Prostate gland (tissue), 2 donors: ENCODE results near the gene RNF208. TPM values are rescaled to one million over a fixed set of nuclear protein-coding genes. Genes with fewer than 3 reads are reported as not detected.

Experiments
- DNase-seq: peaks from one replicate; pipeline ENCODE4 v3.0.0-alpha.2; 2019; ENCODE audit warnings: low spot score
- H3K27ac ChIP-seq, 2 donors: fragments of 200-600 bp; sonication (generic); 2 replicates each; pipeline ENCODE4 v1.5.1; 2017 to 2019
- H3K27me3 ChIP-seq: fragments of 200-600 bp; sonication (generic); replicated peaks from 2 replicates; pipeline ENCODE4 v1.5.1; 2019; ENCODE audit not compliant: insufficient read depth
- H3K36me3 ChIP-seq, 2 donors: fragments of 200-600 bp; sonication (generic); 1 replicate in 1 of 2; 2 replicates in 1 of 2; pipeline versions ENCODE4 v1.5.1 to v1.8.1; 2017 to 2019
- H3K4me1 ChIP-seq: fragments of 200-600 bp; sonication (generic); replicated peaks from 2 replicates; pipeline ENCODE4 v1.5.1; 2019
- H3K4me3 ChIP-seq, 2 donors: fragments of 200-600 bp; sonication (generic); 2 replicates each; pipeline ENCODE4 v1.5.1; 2017 to 2019
- H3K9me3 ChIP-seq: fragments of 200-600 bp; sonication (generic); 2 replicates; pipeline ENCODE4 v1.5.1; 2017
- POLR2A ChIP-seq: fragments of 450-650 bp; IDR thresholded peaks from one replicate; pipeline ENCODE4 v1.6.1; 2016; ENCODE audit warnings: antibody characterized with exemption, mild to moderate bottlenecking
- POLR2AphosphoS5 ChIP-seq: sonication (generic); formaldehyde crosslinking; IDR thresholded peaks from one replicate; pipeline ENCODE4 v1.6.1; 2017; ENCODE audit warnings: antibody characterized with exemption
- WGBS: methylation state at CpG from one replicate; pipeline ENCODE4 v1.1.5; 2018; 5-methylcytosine and 5-hydroxymethylcytosine counted together
- intact Hi-C: fragments of 100-400 bp; cut with DNase I; formaldehyde crosslinking; loops from one replicate; pipeline ENCODE4 v1.14.2; 2022
- total RNA-seq, 2 donors: library from RNA; depleted of rRNA; stranded (reverse); fragments of >200 nt; gene quantifications; one replicate each; pipeline ENCODE4 v1.1.0, GENCODE V29; 2016
- TF ChIP-seq, protein P1 (sequence below), 4 experiments: fragments of 200-600 bp in 2 of 4; fragments of 450-650 bp in 2 of 4; sonication (generic) in 2 of 4; IDR thresholded peaks; 1 replicate in 3 of 4; 2 replicates in 1 of 4; pipeline ENCODE4 v1.5.1; 2016 to 2019; ENCODE audit warnings: antibody characterized with exemption in 4 of 4, mild to moderate bottlenecking in 2 of 4, moderate library complexity in 2 of 4

The RNF208 gene
- total RNA-seq, 2 donors from 2014 or later: 3.8 to 6.2 TPM

DNA sequence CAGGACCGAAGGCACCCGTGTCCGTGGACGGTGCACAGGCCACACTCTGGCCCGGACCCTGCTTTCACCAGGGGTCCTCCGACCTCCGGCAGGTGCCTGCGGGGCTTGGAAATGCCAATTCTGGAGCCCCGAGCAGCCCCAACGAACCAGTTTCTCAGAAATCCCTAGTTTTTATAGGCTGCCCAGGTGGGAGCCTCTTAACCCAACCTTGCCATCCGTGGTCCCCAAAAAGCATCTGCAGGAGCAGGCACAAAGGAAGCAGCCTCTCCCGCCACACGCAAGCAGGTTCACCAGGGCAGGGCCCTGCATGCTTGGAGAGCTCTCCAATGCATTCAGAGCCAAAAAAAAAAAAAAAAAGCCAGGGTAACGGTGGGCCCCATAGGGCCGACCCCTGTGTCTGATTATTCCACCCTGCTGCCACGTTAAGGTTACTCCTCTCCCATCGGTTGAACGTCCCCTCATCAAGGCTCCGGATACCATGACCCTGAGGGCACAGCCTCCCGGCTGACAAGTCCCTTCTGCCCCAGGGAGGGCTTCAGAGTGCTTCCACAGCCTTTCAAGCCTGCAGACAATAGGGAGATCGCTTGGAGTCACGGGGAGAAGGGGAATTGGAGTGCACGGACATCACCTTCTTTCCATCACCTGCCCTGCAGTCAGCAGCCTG, 20.7 kb downstream of the RNF208 start:
- peak overlapping the region; percentile 56 to 61 for H3K4me3 ChIP-seq
- H3K27me3 ChIP-seq: no peaks in the 10 kb centered on the region
- TF ChIP-seq POLR2AphosphoS5 (no peak), POLR2A (no peak)
- TF ChIP-seq, protein P1, sequence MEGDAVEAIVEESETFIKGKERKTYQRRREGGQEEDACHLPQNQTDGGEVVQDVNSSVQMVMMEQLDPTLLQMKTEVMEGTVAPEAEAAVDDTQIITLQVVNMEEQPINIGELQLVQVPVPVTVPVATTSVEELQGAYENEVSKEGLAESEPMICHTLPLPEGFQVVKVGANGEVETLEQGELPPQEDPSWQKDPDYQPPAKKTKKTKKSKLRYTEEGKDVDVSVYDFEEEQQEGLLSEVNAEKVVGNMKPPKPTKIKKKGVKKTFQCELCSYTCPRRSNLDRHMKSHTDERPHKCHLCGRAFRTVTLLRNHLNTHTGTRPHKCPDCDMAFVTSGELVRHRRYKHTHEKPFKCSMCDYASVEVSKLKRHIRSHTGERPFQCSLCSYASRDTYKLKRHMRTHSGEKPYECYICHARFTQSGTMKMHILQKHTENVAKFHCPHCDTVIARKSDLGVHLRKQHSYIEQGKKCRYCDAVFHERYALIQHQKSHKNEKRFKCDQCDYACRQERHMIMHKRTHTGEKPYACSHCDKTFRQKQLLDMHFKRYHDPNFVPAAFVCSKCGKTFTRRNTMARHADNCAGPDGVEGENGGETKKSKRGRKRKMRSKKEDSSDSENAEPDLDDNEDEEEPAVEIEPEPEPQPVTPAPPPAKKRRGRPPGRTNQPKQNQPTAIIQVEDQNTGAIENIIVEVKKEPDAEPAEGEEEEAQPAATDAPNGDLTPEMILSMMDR (IDR thresholded peaks at IDR 0.05): no peak
- H3K4me1 ChIP-seq: peaks cover 49% of the 10 kb centered on the region
- H3K9me3 ChIP-seq: no peaks in the 10 kb centered on the region
- H3K27ac ChIP-seq: peak overlapping the region; percentile 71 to 72
- intact Hi-C loops: no loop called here
- DNase-seq: no peak
- WGBS: 19% methylated on average over 23 of the region's 23 CpGs
- no peaks in the 10 kb centered on the region for H3K36me3 ChIP-seq

DNA sequence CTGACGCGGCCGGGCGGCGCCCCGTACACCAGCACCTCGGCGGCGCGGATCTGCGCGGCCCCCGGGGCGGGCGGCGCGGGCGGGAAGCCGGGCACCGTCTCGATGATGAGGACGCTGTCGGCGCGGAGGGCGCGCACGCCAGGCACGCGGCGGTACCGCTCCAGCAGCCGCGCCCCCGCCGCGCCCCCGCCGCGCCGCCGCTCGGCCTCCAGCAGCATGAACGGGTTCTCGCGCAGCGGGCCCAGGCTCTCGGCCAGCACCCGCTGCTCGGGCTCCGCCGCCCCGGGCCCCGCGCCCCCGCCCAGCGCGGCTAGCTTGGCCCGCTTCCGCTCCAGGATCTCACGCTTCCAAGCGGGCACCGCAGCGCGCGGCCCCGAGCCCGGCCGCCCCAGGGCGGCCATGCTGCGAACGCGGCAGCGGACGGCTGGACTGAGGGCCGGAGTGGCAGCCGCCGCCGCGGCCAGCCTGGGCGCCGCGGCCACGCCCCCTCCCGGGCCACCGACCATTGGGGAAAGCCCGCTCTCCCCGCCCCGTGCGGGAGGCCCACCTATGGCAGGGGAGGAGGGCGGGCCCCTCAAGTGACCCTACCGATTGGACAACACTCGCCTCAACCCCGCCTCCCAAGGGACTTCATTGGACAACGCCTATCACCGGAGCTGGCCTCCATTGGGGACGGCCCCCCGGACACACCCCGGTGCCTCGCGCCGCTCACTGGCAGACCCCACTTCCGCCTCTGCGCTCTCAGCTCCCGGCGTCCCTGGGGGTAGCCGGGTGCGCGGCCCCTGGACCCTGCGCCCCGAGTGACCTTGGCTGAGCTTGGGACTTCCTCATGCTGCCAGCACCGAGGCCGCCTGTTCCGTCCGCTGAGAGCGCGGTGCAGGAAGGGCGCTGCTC, 21.5 kb downstream of the RNF208 start, which contains the start of gene TPRN:
TPRN (minus strand) TSS at position 431 of the 894 bp plus-strand sequence; CDS start at position 401, 30 bp downstream.
- Histone ChIP-seq H3K27me3 (no peaks in the 10 kb centered on the region), H3K27ac (peak within 1 kb of the TSS; percentile 71 to 72), H3K4me1 (peaks cover 48% of the 10 kb centered on the region), H3K36me3 (no peaks in the 10 kb centered on the region), H3K4me3 (peak within 1 kb of the TSS; percentile 56 to 61), H3K9me3 (no peaks in the 10 kb centered on the region)
- intact Hi-C loops: no loop called here
- WGBS: 0% methylated on average over 16 of the region's 118 CpGs
- DNase-seq: peak; percentile 99
- TF ChIP-seq POLR2A (peak; percentile 63), POLR2AphosphoS5 (peak; percentile 92)
- TF ChIP-seq, protein P1 (IDR thresholded peaks at IDR 0.05): peak in 2 of 4 experiments; percentile 35 to 38

DNA sequence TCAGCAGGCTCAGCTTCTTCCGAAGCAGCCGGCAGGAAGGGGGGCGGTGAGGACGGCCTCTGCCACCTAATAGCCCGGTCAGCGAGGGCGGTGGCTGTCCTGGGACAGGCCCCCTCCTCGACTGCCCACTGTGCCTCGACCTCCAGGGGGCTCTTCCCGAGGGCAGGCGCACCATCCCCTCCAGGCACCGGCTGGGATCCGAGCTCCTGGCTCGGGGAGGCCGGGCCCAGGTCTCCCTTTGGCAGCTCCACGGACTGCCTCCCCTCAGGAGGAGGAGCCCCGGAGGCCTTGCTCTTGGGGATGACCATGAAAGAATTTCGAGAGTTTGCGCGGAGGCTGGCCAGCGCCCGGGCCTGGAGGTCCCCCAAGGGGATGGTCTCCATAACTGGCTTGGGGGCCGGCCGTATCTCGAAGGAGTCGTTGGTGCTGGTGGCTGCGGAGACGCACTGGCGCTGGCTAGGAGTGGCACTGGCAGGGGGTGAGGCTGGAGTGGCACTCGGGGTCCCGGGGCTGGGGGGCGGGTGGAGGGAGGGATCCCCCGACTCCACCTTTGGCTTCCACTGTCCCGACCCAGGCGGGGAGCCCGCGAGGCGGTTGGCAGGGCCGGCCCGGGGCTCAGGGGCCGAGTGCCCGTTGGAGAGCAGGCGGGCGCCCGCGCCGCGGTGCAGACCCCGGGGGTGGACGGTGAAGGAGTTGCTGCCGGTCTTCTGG, 22.5 kb downstream of the RNF208 start:
- Histone ChIP-seq H3K4me1 (peaks cover 56% of the 10 kb centered on the region), H3K27me3 (no peaks in the 10 kb centered on the region), H3K36me3 (no peaks in the 10 kb centered on the region), H3K4me3 (peak overlapping the region; percentile 56 to 61), H3K27ac (no peak overlapping the region), H3K9me3 (no peaks in the 10 kb centered on the region)
- DNase-seq: no peak
- TF ChIP-seq POLR2A: no peak
- no peak for TF ChIP-seq POLR2AphosphoS5
- TF ChIP-seq, protein P1 (IDR thresholded peaks at IDR 0.05): no peak
- intact Hi-C loops: no loop called here
- WGBS: 20% methylated on average over 37 of the region's 51 CpGs

DNA sequence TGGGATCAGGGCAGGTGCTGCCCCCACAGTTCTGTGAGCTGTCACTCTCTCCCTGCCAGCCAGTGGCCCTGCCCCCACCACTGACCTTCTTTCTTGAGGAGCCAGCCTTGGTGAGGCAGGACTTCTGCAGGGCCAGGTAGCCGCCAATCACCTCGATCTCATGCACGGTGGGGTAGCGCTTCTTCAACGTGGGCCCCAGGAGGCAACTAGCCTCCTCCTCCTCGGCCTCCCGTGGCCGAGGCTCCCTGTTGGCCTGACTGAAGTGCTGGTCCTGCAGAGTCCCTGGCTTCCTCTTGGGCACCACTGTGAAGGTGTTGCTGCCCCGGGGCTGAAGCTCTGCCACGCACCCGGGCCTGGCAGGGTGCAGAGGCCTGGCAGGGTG, 23.1 kb downstream of the RNF208 start:
- intact Hi-C loops: no loop called here
- no peak for DNase-seq
- no peaks in the 10 kb centered on the region for H3K9me3 ChIP-seq
- no peaks in the 10 kb centered on the region for H3K27me3 ChIP-seq
- no peak for TF ChIP-seq POLR2AphosphoS5
- TF ChIP-seq, protein P1 (IDR thresholded peaks at IDR 0.05): no peak
- no peak for TF ChIP-seq POLR2A
- H3K27ac ChIP-seq: no peak overlapping the region
- no peaks in the 10 kb centered on the region for H3K36me3 ChIP-seq
- WGBS: 87% methylated on average over 11 of the region's 11 CpGs
- H3K4me3 ChIP-seq: peak overlapping the region in 1 of 2 donors; percentile 61
- H3K4me1 ChIP-seq: peaks cover 52% of the 10 kb centered on the region
